Fibroblast of mammary gland (primary cell): ENCODE measurements around the gene STT3B.

ENCODE experiments used
- DNase-seq: peaks from one replicate; pipeline ENCODE4 v3.0.0-alpha.2; 2010; ENCODE audit warnings: low read depth
- H3K4me3 ChIP-seq: 2 replicates; pipeline ENCODE4 v1.5.1; 2011; ENCODE audit warnings: low read depth, mild to moderate bottlenecking, low read length, moderate library complexity; ENCODE audit not compliant: control insufficient read depth
- CTCF ChIP-seq: conservative IDR thresholded peaks from 2 replicates; pipeline ENCODE4 v1.5.1; 2011; ENCODE audit warnings: low read depth, low read length, inconsistent platforms; ENCODE audit not compliant: control insufficient read depth, insufficient read depth

The STT3B gene

GRCh38 chr3:31515486-31516284, 17.0 kb upstream of the STT3B start:
- DNase-seq: no peak
- no peak overlapping the region for H3K4me3 ChIP-seq
- no peak for TF ChIP-seq CTCF

GRCh38 chr3:31516757-31517156, 16.0 kb upstream of the STT3B start:
- TF ChIP-seq CTCF: no peak
- DNase-seq: no peak
- H3K4me3 ChIP-seq: no peak overlapping the region

DNA sequence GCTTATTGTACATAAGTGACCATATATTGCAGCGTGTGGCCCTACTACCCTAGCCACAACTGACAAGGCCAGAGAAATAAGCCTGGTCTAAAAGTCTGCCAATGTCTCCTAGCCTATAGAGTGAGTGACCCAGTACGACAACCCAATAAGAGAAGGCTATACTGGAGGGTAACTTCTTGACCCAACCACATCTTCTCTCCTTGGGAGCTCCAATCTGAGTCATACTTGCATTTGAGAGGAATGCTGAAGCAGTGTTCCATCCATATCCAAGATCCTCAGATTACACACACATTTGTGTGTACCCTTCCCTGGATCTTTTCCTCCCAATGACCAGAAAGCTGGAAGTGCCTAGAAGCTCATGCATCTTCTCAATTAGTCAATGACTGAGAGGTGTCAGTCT, 11.3 kb upstream of the STT3B start:
- TF ChIP-seq CTCF: no peak
- H3K4me3 ChIP-seq: no peak overlapping the region
- no peak for DNase-seq

GRCh38 chr3:31522152-31522551, 10.6 kb upstream of the STT3B start:
- H3K4me3 ChIP-seq: no peak overlapping the region
- DNase-seq: no peak
- no peak for TF ChIP-seq CTCF

DNA sequence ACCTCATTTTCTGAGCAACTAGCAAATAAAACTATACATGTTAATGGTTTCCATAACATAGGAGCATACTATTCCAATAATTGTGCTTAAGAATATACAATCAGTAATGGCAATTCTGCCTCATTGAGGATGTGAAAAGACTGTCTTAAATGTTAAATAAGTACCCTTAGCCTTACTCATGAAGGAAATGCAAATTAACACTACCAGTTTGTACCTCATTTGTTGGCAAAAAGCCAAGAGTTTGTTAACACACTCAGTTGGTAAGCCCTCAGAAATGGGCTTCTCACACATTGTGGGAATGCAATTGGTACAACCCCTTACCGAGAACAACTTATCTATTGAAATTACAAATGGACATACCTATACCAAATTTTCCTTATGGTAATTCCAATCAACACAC, 9.2 kb upstream of the STT3B start:
- TF ChIP-seq CTCF: no peak
- DNase-seq: no peak
- no peak overlapping the region for H3K4me3 ChIP-seq

DNA sequence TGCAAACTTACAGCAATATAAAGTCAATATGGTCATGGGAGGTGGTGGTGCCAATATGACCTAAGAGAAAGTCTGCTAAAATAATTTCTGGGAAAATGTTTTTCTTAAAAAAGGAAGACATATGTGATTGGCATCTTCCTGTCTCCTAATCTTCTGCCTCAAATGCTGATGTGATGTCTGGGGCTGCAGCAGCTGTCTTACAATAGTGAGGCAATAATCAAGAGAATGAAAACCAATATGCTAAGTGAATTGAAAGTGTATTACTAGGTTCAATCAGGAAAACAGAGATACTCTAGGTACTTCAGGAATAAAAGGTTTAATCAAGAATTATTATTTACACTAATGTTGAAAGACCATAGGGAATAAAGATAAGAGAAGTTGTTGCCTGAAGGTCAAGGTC, 7.2 kb upstream of the STT3B start:
- H3K4me3 ChIP-seq: no peak overlapping the region
- no peak for DNase-seq
- no peak for TF ChIP-seq CTCF

- DNase-seq: no peak
Observed at GRCh38 chr3:31529421-31529820, 3.3 kb upstream of the STT3B start.

More at GRCh38 chr3:31529421-31529820, 3.3 kb upstream of the STT3B start:
- no peak overlapping the region for H3K4me3 ChIP-seq
- TF ChIP-seq CTCF: no peak
